HepG2 (cell line): ENCODE results near the gene MIS18A. TPM values are rescaled to one million over a fixed set of nuclear protein-coding genes. Genes with fewer than 3 reads are reported as not detected.

Source experiments
- AGO2 ChIP-seq: fragments of 200-400 bp; formaldehyde crosslinking; optimal IDR thresholded peaks from 2 replicates; pipeline ENCODE3; 2017; ENCODE audit warnings: mild to moderate bottlenecking, low read depth, low read length, moderate library complexity
- AHDC1 ChIP-seq: sonication (generic); formaldehyde crosslinking; IDR thresholded peaks from 2 replicates; pipeline ENCODE4 v1.5.1; 2020; ENCODE audit warnings: mild to moderate bottlenecking, missing genetic modification reagents, borderline replicate concordance
- GATA4 ChIP-seq: sonication (generic); IDR thresholded peaks from 2 replicates; pipeline ENCODE4 v1.6.1; 2016; ENCODE audit warnings: antibody characterized with exemption, low read depth, borderline replicate concordance
- GLI4 ChIP-seq: sonication (generic); formaldehyde crosslinking; IDR thresholded peaks from 2 replicates; pipeline ENCODE4 v1.5.1; 2020; ENCODE audit warnings: missing genetic modification reagents, mild to moderate bottlenecking, moderate library complexity, borderline replicate concordance
- JARID2 ChIP-seq: sonication (generic); formaldehyde crosslinking; IDR thresholded peaks from 2 replicates; pipeline ENCODE4 v1.8.1; 2023; ENCODE audit warnings: missing genetic modification reagents, inconsistent platforms; ENCODE audit not compliant: insufficient replicate concordance
- KAT2B ChIP-seq: fragments of 150-350 bp; IDR thresholded peaks from 2 replicates; pipeline ENCODE4 v1.6.1; 2014; ENCODE audit warnings: low read depth, low read length, borderline replicate concordance
- MED8 ChIP-seq: sonication (generic); formaldehyde crosslinking; IDR thresholded peaks from 2 replicates; pipeline ENCODE4 v1.8.1; 2023; ENCODE audit warnings: mild to moderate bottlenecking, missing genetic modification reagents; ENCODE audit not compliant: insufficient replicate concordance
- NR2F6 ChIP-seq, 2 experiments: IDR thresholded peaks; 2 replicates each; pipeline ENCODE4 v1.6.1; 2016; ENCODE audit warnings: antibody characterized with exemption in 1 of 2, mild to moderate bottlenecking in 1 of 2
- PLRG1 ChIP-seq: fragments of 450-650 bp; conservative IDR thresholded peaks from 2 replicates; pipeline ENCODE4 v1.6.1; 2016
- PPARG ChIP-seq: conservative IDR thresholded peaks from 2 replicates; pipeline ENCODE4 v1.6.1; 2016; ENCODE audit warnings: missing biosample characterization, missing genetic modification reagents
- RBFOX2 ChIP-seq: fragments of 200-400 bp; formaldehyde crosslinking; IDR thresholded peaks from 2 replicates; pipeline ENCODE4 v1.6.1; 2017; ENCODE audit warnings: low read depth, mild to moderate bottlenecking, low read length
- SAFB2 ChIP-seq: sonication (generic); formaldehyde crosslinking; IDR thresholded peaks from 2 replicates; pipeline ENCODE4 v1.5.1; 2020; ENCODE audit warnings: missing genetic modification reagents, low read depth, mild to moderate bottlenecking, borderline replicate concordance
- SP140L ChIP-seq: sonication (generic); formaldehyde crosslinking; IDR thresholded peaks from 2 replicates; pipeline ENCODE4 v1.4.0; 2020; ENCODE audit warnings: missing genetic modification reagents, borderline replicate concordance
- ZFAT ChIP-seq: sonication (generic); formaldehyde crosslinking; conservative IDR thresholded peaks from 2 replicates; pipeline ENCODE4 v1.8.1; 2023; ENCODE audit warnings: missing genetic modification reagents, inconsistent platforms
- ZFP36L2 ChIP-seq: sonication (generic); formaldehyde crosslinking; IDR thresholded peaks from 2 replicates; pipeline ENCODE4 v1.4.0; 2020; ENCODE audit warnings: missing genetic modification reagents
- ZFY ChIP-seq: sonication (generic); formaldehyde crosslinking; IDR thresholded peaks from 2 replicates; pipeline ENCODE4 v1.4.0; 2020; ENCODE audit warnings: missing genetic modification reagents
- ZNF646 ChIP-seq: sonication (generic); formaldehyde crosslinking; IDR thresholded peaks from 2 replicates; pipeline ENCODE4 v1.9.0; 2021; ENCODE audit warnings: mild to moderate bottlenecking, missing genetic modification reagents
- ZNF879 ChIP-seq: sonication (generic); formaldehyde crosslinking; IDR thresholded peaks from 2 replicates; pipeline ENCODE4 v1.8.1; 2023; ENCODE audit warnings: missing genetic modification reagents
- polyA plus RNA-seq, 8 experiments: library from polyadenylated mRNA; depleted of rRNA in 3 of 8; stranded (reverse) in 7 of 8; unstranded in 1 of 8; fragments of >200 nt; fragmentation: Illumina TruSeq in 4 of 8; extraction: Trizol in 4 of 8; gene quantifications; 2 replicates each; pipeline versions ENCODE4 v1.2.1 to v1.2.3, GENCODE V29; 2011 to 2016; ENCODE audit warnings: low read depth in 4 of 8, missing spikeins in 1 of 8, mixed read lengths in 1 of 8; ENCODE audit not compliant: insufficient read depth in 1 of 8
- total RNA-seq, 5 experiments: library from RNA; depleted of rRNA; stranded (reverse); fragments of >200 nt; fragmentation: Illumina TruSeq; extraction: Trizol; gene quantifications; 2 replicates each; pipeline ENCODE4 v1.2.3, GENCODE V29; 2016; ENCODE audit warnings: low read depth in 1 of 5

The MIS18A gene
- total and polyA plus RNA-seq, 2 of the 13 experiments (the other 11 are each of a cell fraction or from before 2014, with no cell fraction given): 11.2 to 41.4 TPM

- TF ChIP-seq ZNF646 (CRISPR knock-in tag): no peak
- no peak for TF ChIP-seq JARID2
- no peak for TF ChIP-seq SP140L
- no peak for TF ChIP-seq GATA4
- peak; percentile 77 for TF ChIP-seq RBFOX2
- TF ChIP-seq ZFP36L2 (CRISPR knock-in tag): no peak
- no peak for TF ChIP-seq PLRG1
- TF ChIP-seq NR2F6 (IDR thresholded peaks at IDR 0.05): no peak
- peak; percentile 9; the same call in 1 of the 2 replicates for TF ChIP-seq NR2F6 (CRISPR knock-in tag; IDR thresholded peaks at IDR 0.05)
- TF ChIP-seq PPARG (CRISPR knock-in tag): no peak
- TF ChIP-seq ZNF879: no peak
- no peak for TF ChIP-seq SAFB2 (CRISPR knock-in tag)
- peak; percentile 67 for TF ChIP-seq ZFY (CRISPR knock-in tag)
- no peak for TF ChIP-seq KAT2B
- TF ChIP-seq ZFAT (CRISPR knock-in tag): no peak
- TF ChIP-seq AGO2: peak; percentile 43
- TF ChIP-seq AHDC1 (CRISPR knock-in tag): no peak
- TF ChIP-seq GLI4 (CRISPR knock-in tag): no peak
- TF ChIP-seq MED8: peak; percentile 89
Measured at GRCh38 chr21:32278518-32279376, at the start of gene MIS18A (continued).
